Breast epithelium (tissue), 3 donors: ENCODE data around the gene FKBP2.

ENCODE experiments used
- CTCF ChIP-seq, 3 donors: fragments of 450-650 bp; IDR thresholded peaks; one replicate each; pipeline ENCODE4 v1.5.1; 2016 to 2017; ENCODE audit warnings: antibody characterized with exemption in 3 of 3, mild to moderate bottlenecking in 3 of 3, moderate library complexity in 3 of 3
- POLR2A ChIP-seq: fragments of 450-650 bp; IDR thresholded peaks from one replicate; pipeline ENCODE4 v1.6.1; 2016; ENCODE audit warnings: antibody characterized with exemption, mild to moderate bottlenecking, moderate library complexity
- POLR2AphosphoS5 ChIP-seq, 3 donors: sonication (generic); formaldehyde crosslinking; IDR thresholded peaks; one replicate each; pipeline ENCODE4 v1.6.1; 2017; ENCODE audit warnings: antibody characterized with exemption in 3 of 3

GRCh38 chr11:64208796-64209562 is 31.9 kb upstream of the FKBP2 start:
- TF ChIP-seq CTCF (IDR thresholded peaks at IDR 0.05): no peak
- no peak for TF ChIP-seq POLR2A
- TF ChIP-seq POLR2AphosphoS5 (IDR thresholded peaks at IDR 0.05): no peak
